ENCODE results near the gene CAPZA2.

The CAPZA2 gene

GRCh38 chr7:116862951-116863670 is 724 bp downstream of the CAPZA2 start:
- peak; percentile 39 for DNase-seq

GRCh38 chr7:116863936-116864500 is 1.6 kb downstream of the CAPZA2 start:
- no peak for DNase-seq

GRCh38 chr7:116871061-116871700 is 8.8 kb downstream of the CAPZA2 start:
- DNase-seq = no peak

DNA sequence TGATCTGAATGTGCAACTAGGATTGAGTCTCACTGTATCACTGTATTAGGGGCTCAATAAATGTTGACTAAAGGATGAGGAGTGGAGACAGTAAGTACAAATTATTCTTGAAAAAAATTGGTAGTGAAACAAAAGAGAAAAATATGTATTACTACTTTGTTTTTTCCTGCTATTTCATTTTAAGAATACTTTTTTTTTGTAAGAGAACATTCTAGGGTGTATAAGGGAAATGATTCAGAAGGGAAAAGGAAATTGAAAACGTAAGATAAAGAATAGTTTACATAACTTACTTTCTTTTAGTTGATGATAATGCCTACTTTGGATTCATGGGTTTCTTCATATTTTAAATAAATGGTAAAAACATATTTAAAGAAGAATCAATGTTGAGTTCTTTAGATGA is 9.6 kb downstream of the CAPZA2 start:
- no peak for DNase-seq

GRCh38 chr7:116873619-116874018 is 11.2 kb downstream of the CAPZA2 start:
- DNase-seq = no peak

- no peak for DNase-seq
These were observed 14.5 kb downstream of the CAPZA2 start for GRCh38 chr7:116876664-116877442.

GRCh38 chr7:116877443-116878217 is 15.2 kb downstream of the CAPZA2 start:
- no peak for DNase-seq

DNA sequence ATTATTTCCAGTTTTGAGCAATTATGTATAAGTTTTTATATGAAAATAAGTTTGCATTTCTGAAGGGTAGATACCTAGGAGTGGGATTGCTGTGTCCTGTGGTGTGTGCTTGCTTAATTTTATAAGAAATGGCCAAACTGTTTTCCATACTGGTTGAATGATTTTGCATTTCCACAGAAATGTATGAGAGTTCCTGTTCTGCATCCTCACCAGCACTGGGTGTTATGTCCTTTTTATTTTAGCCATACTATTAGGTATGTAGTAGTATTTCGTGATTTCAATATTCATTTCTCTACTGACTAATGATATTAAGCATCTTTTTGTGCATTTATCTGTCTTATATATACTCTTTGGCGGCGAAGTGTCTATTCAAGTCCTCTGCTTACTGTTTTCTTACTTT is 22.3 kb downstream of the CAPZA2 start:
- DNase-seq = no peak

- DNase-seq = no peak
These were observed 23.3 kb downstream of the CAPZA2 start for GRCh38 chr7:116885724-116886123.

DNA sequence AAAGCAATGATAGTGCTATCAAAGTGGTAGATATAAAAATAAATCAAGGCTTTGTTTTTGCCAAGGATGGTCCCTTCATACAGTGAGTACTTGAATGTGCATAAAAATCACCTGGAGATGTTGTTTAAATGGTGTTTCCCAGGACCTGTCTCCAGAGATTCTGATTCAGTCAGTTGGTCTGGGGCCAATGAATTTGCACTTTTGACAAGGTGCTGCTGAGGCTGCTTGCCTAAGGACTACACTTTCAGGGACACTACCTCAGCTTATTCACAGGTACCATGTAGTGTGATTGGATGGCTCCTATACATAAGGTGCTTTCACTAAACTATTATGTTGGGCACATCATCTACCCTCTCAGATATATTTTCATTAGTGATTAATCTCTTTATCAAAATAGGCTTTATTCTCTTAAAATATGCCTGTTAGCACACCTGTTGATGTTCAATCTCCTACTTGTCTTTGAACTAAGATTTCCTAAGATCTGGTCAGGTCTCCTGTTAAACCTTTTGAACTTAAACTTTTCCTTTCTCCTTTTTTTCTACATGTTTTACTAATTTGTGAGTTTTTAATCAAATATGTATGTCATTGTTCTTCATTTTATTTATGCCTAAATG is 24.3 kb downstream of the CAPZA2 start:
- DNase-seq = no peak

DNA sequence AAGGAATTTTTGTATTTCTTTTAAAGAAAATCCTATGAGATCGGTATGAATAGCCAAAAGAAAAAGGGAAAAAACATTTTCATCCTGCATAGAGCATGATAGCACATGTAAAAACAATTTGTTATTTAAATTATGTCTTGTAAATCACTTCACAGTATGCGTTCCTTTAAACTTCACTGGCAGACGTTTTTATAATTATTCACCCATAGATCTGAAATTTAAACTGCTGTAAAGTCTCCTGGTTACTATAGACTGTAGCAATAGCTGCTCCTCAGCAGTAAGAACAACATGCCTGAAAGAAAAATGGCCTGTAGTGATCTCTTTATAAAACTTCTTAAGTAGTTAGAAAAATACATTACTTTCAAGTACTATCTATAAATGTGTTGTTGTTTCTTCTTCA is 26.5 kb downstream of the CAPZA2 start:
- DNase-seq = no peak

DNA sequence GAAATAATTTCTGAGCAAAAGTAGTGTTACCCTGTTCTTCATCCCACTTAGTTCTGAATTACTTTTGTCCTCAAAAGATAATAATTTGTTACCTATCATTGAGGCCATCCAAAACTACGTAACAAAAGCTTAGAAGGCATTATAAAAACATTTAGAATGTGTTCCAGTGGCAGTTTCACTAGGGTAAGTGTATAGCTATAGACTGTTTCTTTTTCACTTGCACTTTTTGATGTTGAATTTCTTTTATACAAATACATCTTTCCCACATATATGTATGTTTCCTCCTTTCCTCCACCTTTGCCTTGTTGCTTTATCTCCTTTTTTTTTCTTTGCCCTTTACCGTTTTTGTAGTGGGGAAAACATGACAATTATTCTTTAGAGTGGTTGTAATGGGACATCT is 33.5 kb downstream of the CAPZA2 start:
- no peak for DNase-seq

DNA sequence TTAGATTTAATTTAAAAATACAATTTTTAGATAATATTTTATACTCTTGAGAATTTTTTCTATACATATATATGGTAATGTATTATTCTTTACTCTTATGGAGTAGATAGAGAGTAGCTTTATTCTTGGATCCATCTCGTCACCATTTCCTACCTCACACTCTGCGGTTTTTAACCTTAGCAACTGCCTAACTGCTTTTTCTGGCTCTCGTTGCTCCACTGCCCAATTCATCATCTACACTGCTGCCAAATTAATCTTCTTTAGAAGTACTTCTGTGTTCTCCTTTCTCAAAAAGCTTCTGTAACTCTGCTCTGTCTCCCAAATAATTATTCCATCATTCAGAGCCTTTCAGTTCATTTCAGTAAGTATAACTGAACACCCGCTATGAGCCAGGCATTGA is 35.3 kb downstream of the CAPZA2 start:
- DNase-seq = no peak

- no peak for DNase-seq
These were observed 36.9 kb downstream of the CAPZA2 start for GRCh38 chr7:116899308-116899707.

- DNase-seq = no peak
These were observed 38.8 kb downstream of the CAPZA2 start for GRCh38 chr7:116901143-116901542.

DNA sequence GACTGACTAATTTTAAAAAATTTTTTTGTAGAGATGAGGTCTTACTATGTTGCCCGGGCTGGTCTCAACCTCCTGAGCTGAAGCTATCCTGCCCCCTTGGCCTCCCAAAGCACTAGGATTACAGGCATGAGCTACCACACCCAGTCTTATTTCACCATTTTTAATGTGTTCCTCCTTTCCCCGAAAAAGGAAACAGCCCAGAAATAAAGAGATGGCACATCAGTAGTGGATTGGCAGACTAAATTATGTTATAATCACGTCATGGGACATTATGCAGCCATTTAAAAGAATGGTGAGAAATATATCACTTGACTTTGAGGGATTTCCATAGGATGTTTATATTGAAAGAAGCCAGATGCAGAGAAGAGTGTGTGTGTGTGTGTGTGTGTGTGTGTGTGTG is 40.5 kb downstream of the CAPZA2 start:
- no peak for DNase-seq

DNA sequence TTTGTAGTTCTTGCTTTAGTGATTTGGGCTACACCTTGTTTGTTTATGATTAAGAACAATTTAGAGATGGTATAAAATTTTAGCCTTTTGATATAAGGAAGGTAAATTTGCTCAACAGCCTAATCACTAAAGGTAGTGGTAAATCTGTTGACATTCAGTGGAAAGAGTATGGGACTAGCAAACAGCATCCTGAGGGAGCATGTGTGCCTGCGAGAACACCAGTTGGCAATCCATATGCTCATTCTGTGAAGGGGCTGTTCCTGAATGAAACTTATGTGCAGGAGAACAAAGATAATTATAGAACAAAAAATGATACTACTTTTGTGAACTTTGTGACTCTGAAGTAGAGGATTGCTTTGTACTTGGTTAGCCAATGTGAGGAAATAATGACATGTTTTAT is 44.0 kb downstream of the CAPZA2 start:
- DNase-seq = no peak

- DNase-seq = no peak
These were observed 48.0 kb downstream of the CAPZA2 start for GRCh38 chr7:116910383-116910782.

GRCh38 chr7:116911801-116912200 is 49.4 kb downstream of the CAPZA2 start:
- DNase-seq = no peak

DNA sequence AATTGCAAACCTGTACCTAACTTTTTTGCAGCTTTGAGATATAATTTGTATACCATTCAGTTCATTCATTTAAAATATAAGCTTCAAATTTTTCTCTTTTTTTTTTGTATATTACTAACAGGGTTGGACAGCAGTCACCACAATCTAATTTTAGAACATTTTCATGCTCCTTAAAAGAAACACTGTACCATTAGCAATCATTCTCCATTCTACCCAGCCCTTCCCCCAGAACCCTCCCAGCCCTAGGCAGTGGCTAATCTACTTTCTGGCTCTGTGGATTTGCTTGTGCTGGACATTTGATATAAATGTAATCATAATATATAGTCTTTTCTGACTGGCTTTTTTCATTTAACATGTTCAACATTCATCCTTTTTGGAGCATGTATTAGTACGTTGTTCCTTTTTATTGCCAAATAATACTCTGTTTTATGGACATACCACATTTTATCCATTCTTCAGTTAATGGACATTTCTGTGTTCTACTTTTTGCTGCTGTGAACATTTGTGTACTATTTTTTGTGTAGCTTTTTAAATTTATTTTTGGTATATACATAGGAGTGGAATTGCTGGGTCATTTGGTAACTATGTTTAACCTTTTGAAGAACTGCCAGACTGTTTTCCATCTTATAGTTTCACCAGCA is 50.0 kb downstream of the CAPZA2 start:
- no peak for DNase-seq

GRCh38 chr7:116918704-116919103 is 56.3 kb downstream of the CAPZA2 start:
- no peak for DNase-seq

DNA sequence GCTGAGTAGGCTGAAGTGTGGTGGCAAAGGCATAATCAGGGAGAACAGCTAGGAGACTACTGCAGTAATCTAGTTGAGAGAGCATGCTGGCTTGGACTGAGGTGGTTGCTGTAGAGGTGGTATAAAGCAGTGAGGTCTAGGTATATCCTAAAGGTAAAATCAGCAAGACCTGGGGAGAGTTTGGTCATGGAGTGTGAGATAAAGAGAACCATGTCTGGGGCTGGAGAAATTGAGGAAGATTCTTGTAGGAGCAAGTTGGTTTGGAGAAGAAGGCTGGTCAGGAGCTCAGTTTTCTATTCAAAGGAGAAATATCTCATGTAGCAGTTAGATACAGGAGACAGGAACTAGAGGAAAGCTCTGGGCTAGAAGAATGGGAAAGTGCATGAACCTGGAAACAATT is 58.0 kb downstream of the CAPZA2 start:
- no peak for DNase-seq
